T-helper 17 cell (primary cell): ENCODE measurements around the gene GNG13. TPM values are rescaled to one million over a fixed set of nuclear protein-coding genes. Genes with fewer than 3 reads are reported as not detected.
A peak's percentile ranks its signal among the peaks of the same experiment; 100 is the strongest.

Experiments used
- ATAC-seq: fragments of 150-1000 bp; cut with Tn5 transposase; 2 replicates; pipeline ENCODE4 v1.10.0; 2021; ENCODE audit warnings: mild to moderate bottlenecking, moderate library complexity
- DNase-seq, 3 donors: peaks; one replicate each; pipeline versions ENCODE4 v3.0.0 to v3.0.0-alpha.2; 2020 to 2021
- H3K9me3 ChIP-seq: one replicate; pipeline ENCODE4 v1.7.0; 2013; ENCODE audit warnings: low read length, mild to moderate bottlenecking; ENCODE audit not compliant: control insufficient read depth, poor library complexity, severe bottlenecking
- H3K27ac Mint-ChIP-seq: one replicate; pipeline ENCODE4 v1.8.0; 2022; ENCODE audit warnings: mild to moderate bottlenecking, moderate library complexity, mixed read lengths
- H3K27me3 Mint-ChIP-seq: one replicate; pipeline ENCODE4 v1.8.0; 2022; ENCODE audit warnings: mixed read lengths
- H3K36me3 Mint-ChIP-seq: one replicate; pipeline ENCODE4 v1.8.0; 2022; ENCODE audit warnings: low read depth, mixed read lengths
- H3K4me1 Mint-ChIP-seq: one replicate; pipeline ENCODE4 v1.8.0; 2022; ENCODE audit warnings: mild to moderate bottlenecking, mixed read lengths
- H3K4me3 Mint-ChIP-seq: one replicate; pipeline ENCODE4 v1.8.0; 2022; ENCODE audit warnings: mild to moderate bottlenecking, moderate library complexity, mixed read lengths
- total RNA-seq, 4 donors: library from RNA in 2 of 4; stranded (reverse) in 2 of 4; gene quantifications; one replicate each; pipeline ENCODE4 v1.2.3 and lab custom pipeline; 2022 to 2026

The GNG13 gene
- total RNA-seq, 2 donors from 2014 or later, result not detected

- DNase-seq (no peak), ATAC-seq (no peak)
- no peak overlapping the region for H3K4me3 Mint-ChIP-seq
- H3K27ac Mint-ChIP-seq, result no peak overlapping the region
- H3K4me1 Mint-ChIP-seq, result no peaks in the 10 kb centered on the region
- peaks cover 7% of the 10 kb centered on the region for H3K27me3 Mint-ChIP-seq
- no peaks in the 10 kb centered on the region for H3K9me3 ChIP-seq
- H3K36me3 Mint-ChIP-seq, result no peaks in the 10 kb centered on the region
These were observed 32.7 kb downstream of the GNG13 start for GRCh38 chr16:767743-768235.

- H3K36me3 Mint-ChIP-seq, result no peaks in the 10 kb centered on the region
- H3K27me3 Mint-ChIP-seq, result peaks cover 7% of the 10 kb centered on the region
- H3K27ac Mint-ChIP-seq, result no peak overlapping the region
- DNase-seq (peak in 1 of 3 donors; percentile 12), ATAC-seq (no peak)
- H3K9me3 ChIP-seq, result no peaks in the 10 kb centered on the region
- no peaks in the 10 kb centered on the region for H3K4me1 Mint-ChIP-seq
- no peak overlapping the region for H3K4me3 Mint-ChIP-seq
These were observed 33.5 kb downstream of the GNG13 start for GRCh38 chr16:766820-767640.

GRCh38 chr16:766008-766819, 34.3 kb downstream of the GNG13 start:
- no peaks in the 10 kb centered on the region for H3K4me1 Mint-ChIP-seq
- no peaks in the 10 kb centered on the region for H3K36me3 Mint-ChIP-seq
- no peak overlapping the region for H3K4me3 Mint-ChIP-seq
- ATAC-seq, result no peak
- H3K27ac Mint-ChIP-seq, result no peak overlapping the region
- no peaks in the 10 kb centered on the region for H3K9me3 ChIP-seq
- DNase-seq, result no peak
- H3K27me3 Mint-ChIP-seq, result peaks cover 3% of the 10 kb centered on the region

- DNase-seq, result no peak
- ATAC-seq, result no peak
- Mint-ChIP-seq H3K36me3 (no peaks in the 10 kb centered on the region), H3K27me3 (no peaks in the 10 kb centered on the region), H3K27ac (no peak overlapping the region), H3K4me1 (no peaks in the 10 kb centered on the region), H3K4me3 (no peak overlapping the region)
- H3K9me3 ChIP-seq, result no peaks in the 10 kb centered on the region
These were observed 35.1 kb downstream of the GNG13 start for GRCh38 chr16:765488-765865.

- H3K27ac Mint-ChIP-seq, result no peak overlapping the region
- no peaks in the 10 kb centered on the region for H3K4me1 Mint-ChIP-seq
- no peaks in the 10 kb centered on the region for H3K9me3 ChIP-seq
- no peak for DNase-seq
- H3K4me3 Mint-ChIP-seq, result no peak overlapping the region
- no peaks in the 10 kb centered on the region for H3K36me3 Mint-ChIP-seq
- no peak for ATAC-seq
- H3K27me3 Mint-ChIP-seq, result no peaks in the 10 kb centered on the region
These were observed 35.6 kb downstream of the GNG13 start for GRCh38 chr16:764848-765487.

GRCh38 chr16:764184-764750, 36.3 kb downstream of the GNG13 start:
- no peak for ATAC-seq
- DNase-seq, result no peak
- no peaks in the 10 kb centered on the region for H3K9me3 ChIP-seq
- H3K27me3 Mint-ChIP-seq, result no peaks in the 10 kb centered on the region
- H3K4me3 Mint-ChIP-seq, result no peak overlapping the region
- no peaks in the 10 kb centered on the region for H3K36me3 Mint-ChIP-seq
- H3K4me1 Mint-ChIP-seq, result no peaks in the 10 kb centered on the region
- no peak overlapping the region for H3K27ac Mint-ChIP-seq

GRCh38 chr16:763369-764183, 37.0 kb downstream of the GNG13 start:
- DNase-seq, result no peak
- H3K27me3 Mint-ChIP-seq, result no peaks in the 10 kb centered on the region
- no peaks in the 10 kb centered on the region for H3K4me1 Mint-ChIP-seq
- H3K9me3 ChIP-seq, result no peaks in the 10 kb centered on the region
- no peak overlapping the region for H3K27ac Mint-ChIP-seq
- no peak overlapping the region for H3K4me3 Mint-ChIP-seq
- H3K36me3 Mint-ChIP-seq, result no peaks in the 10 kb centered on the region
- no peak for ATAC-seq

- H3K4me1 Mint-ChIP-seq, result no peaks in the 10 kb centered on the region
- no peaks in the 10 kb centered on the region for H3K9me3 ChIP-seq
- H3K36me3 Mint-ChIP-seq, result no peaks in the 10 kb centered on the region
- no peaks in the 10 kb centered on the region for H3K27me3 Mint-ChIP-seq
- H3K4me3 Mint-ChIP-seq, result no peak overlapping the region
- ATAC-seq, result no peak
- no peak overlapping the region for H3K27ac Mint-ChIP-seq
- no peak for DNase-seq
These were observed 37.8 kb downstream of the GNG13 start for GRCh38 chr16:762595-763268.

GRCh38 chr16:761625-762513, 38.7 kb downstream of the GNG13 start:
- no peaks in the 10 kb centered on the region for H3K9me3 ChIP-seq
- DNase-seq, result no peak
- no peaks in the 10 kb centered on the region for H3K4me1 Mint-ChIP-seq
- ATAC-seq, result no peak
- no peak overlapping the region for H3K27ac Mint-ChIP-seq
- no peak overlapping the region for H3K4me3 Mint-ChIP-seq
- H3K27me3 Mint-ChIP-seq, result no peaks in the 10 kb centered on the region
- no peaks in the 10 kb centered on the region for H3K36me3 Mint-ChIP-seq

- H3K27me3 Mint-ChIP-seq, result no peaks in the 10 kb centered on the region
- no peak within 1 kb of the TSS for H3K4me3 Mint-ChIP-seq
- no peak for DNase-seq
- H3K9me3 ChIP-seq, result no peaks in the 10 kb centered on the region
- no peaks in the 10 kb centered on the region for H3K36me3 Mint-ChIP-seq
- no peak for ATAC-seq
- H3K27ac Mint-ChIP-seq, result no peak within 1 kb of the TSS
- no peaks in the 10 kb centered on the region for H3K4me1 Mint-ChIP-seq
These were observed 39.8 kb downstream of the GNG13 start, which contains the start of gene MSLN for GRCh38 chr16:760545-761343. Gene MSLN (plus strand): TSS chr16:760734. CDS start chr16:762681, 1,947 bp downstream.

GRCh38 chr16:760065-760464, 40.5 kb downstream of the GNG13 start:
- ATAC-seq (no peak), DNase-seq (no peak)
- no peak overlapping the region for H3K4me3 Mint-ChIP-seq
- H3K27me3 Mint-ChIP-seq, result no peaks in the 10 kb centered on the region
- H3K27ac Mint-ChIP-seq, result no peak overlapping the region
- no peaks in the 10 kb centered on the region for H3K36me3 Mint-ChIP-seq
- no peaks in the 10 kb centered on the region for H3K4me1 Mint-ChIP-seq
- H3K9me3 ChIP-seq, result no peaks in the 10 kb centered on the region
